GM19035 (cell line): Measurements from ENCODE around the gene C17orf75.
"Not testable (repeated sequence)": the region's sequence is repeated elsewhere in the genome, so short reads cannot be mapped to it uniquely, and the experiment has no call there.

Source experiments
- ATAC-seq: cut with Tn5 transposase; IDR thresholded peaks from one replicate; pipeline ENCODE4 v1.9.1; 2021; ENCODE audit not compliant: unreplicated experiment

C17orf75 gene, protein sequence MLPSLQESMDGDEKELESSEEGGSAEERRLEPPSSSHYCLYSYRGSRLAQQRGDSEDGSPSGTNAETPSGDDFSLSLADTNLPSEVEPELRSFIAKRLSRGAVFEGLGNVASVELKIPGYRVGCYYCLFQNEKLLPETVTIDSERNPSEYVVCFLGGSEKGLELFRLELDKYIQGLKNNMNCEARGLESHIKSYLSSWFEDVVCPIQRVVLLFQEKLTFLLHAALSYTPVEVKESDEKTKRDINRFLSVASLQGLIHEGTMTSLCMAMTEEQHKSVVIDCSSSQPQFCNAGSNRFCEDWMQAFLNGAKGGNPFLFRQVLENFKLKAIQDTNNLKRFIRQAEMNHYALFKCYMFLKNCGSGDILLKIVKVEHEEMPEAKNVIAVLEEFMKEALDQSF

DNA sequence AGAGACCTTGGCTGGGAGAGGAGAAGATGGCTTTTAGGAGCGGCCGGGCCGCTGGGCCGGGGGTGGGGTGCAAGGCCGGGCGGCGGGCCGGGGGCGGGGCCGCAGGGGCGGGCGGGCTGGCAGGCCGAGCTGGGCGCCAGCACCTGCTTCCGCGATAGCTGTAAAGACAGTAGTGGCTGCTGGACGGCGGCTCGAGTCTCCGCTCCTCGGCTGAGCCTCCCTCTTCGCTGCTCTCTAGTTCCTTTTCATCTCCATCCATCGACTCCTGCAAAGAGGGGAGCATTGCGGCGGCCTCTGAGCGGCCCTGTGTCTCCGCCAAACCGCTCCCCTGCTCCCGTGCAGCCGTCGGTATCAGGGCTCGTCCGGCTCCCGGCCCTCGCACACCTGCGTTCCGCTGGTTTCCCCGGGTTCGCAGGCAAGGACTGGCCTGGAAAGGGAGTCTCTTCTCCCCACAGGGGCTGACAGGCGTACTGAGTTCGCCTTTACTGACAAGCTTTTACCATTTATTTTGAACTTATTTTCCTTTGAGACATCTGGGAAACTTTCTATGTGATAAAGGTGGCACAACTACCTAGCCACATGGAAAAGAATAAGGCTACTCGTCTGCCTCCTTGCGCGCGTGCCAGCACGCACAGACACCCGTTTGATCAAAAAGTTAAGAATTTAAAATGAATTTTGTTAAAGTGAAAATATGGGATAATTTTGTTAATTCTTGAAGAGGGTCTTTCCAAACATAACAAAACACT, at the start of gene C17orf75:
TSS of gene C17orf75 (minus strand) at position 317 of the 746 bp plus-strand sequence. CDS start at position 283, 34 bp downstream.
- peak; percentile 81 for ATAC-seq

DNA sequence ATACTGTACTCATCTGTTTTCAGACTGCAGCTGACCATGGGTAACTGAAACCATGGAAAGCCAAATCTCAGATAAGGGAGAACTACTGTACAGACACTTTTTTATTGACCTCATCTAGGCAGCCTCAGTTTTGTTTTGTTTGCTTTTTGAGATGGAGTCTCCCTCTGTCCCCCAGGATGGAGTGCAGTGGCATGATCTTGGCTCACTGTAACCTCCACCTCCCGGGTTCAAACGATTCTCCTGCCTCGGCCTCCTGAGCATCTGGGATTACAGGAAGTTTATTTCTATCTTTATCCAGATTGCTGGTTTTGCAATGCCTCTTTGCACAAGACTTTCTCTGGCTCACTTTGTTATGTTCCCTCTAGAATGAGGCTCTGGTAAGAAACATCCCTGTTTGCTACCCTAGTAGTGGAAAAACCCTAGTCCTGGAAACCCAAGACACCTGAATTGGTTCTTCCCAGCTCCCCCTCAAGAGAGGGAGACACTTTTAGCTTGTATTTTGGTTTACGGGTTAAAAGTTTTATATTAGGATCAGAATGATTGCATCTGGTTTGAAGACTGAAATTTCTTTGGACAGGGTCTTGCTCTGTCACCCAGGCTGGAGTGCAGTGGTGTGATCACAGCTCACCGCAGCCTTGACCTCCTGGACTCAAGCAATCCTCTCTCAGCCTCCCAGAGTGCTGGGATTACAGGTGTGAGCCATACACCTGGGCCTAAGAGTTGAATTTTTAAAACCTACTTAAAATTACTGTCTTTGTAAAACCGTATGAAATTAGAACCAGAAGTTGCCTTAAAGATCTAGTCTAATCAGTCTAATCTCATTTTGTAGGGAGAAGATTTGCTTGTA, 46.9 kb upstream of the C17orf75 start:
- ATAC-seq, result no peak

DNA sequence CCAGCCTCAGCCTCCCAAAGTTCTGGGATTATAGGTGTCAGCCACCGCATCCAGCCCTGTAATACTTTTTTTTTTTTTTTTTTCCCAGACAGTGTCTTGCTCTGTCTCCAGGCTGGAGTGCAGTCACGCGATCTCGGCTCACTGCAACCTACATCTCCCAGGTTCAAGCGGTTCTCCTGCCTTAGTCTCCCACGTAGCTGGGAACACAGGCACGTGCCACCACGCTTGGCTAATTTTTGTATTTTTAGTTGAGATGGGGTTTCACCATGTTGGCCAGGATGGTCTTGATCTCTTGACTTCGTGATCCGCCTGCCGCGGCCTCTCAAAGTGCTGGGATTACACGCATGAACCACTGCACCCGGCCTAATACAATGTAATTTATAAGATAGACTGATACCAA, 46.2 kb upstream of the C17orf75 start:
- ATAC-seq, result not testable (repeated sequence)

GRCh38 chr17:32386844-32387243, 44.9 kb upstream of the C17orf75 start:
- no peak for ATAC-seq

GRCh38 chr17:32385971-32386370, 44.0 kb upstream of the C17orf75 start:
- ATAC-seq, result no peak

- no peak for ATAC-seq
Observed at GRCh38 chr17:32385121-32385520, 43.1 kb upstream of the C17orf75 start.

DNA sequence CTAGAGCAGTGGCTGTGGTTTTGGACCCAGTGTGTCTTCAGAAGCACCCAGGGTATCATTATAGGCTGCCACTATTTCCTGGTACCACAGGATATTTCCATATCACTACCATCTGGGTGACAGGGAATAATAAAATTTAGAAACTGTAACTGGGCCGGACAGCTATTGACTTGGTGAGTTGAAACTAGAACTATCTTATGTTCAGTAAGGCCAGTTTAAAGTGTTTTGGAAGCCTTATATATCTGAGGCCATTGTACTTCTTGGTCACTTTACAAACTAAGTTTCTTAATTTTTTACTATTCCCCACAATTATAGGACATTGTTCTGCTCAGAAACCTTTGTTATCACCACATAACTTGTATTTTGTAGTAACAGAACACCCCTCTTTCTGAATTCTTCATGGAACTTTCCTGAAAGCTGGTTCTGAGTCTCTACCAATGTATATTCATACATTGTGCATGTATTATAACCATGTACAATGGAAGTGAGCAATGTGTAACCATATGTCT, 42.0 kb upstream of the C17orf75 start:
- no peak for ATAC-seq

DNA sequence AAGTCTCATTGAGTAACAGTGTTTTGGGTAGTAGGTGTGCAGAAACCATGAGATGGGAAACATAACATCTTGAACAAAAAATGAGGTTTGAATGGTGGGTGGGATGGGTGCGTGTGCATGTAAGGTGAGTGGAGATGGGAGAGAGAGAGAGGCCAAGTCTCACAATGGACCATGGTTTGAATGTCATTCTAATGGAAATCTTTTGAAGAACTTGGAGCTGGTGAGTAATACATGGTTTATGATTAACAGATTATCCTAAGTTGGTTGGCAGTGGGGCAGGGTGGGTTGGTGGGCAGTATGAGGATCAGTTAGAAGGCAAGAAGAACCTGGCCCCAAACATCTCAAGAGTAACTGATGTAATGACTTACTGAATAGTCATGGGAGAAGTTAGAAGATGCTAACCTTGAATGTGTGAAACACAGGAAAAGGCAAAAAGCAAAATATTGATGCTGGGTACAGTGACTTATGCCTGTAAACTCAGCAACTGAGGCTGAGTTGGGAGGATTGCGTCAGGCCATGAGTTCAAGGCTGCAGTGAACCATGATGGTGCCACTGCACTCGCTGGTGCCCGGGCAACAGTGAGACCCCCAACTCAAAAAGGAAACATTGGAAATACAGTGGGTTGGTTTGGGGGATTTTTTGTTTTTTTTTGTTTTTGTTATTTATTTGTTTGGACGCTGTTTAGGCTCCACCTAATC, 40.7 kb upstream of the C17orf75 start:
- no peak for ATAC-seq

GRCh38 chr17:32370426-32370825, 28.5 kb upstream of the C17orf75 start:
- ATAC-seq, result no peak

DNA sequence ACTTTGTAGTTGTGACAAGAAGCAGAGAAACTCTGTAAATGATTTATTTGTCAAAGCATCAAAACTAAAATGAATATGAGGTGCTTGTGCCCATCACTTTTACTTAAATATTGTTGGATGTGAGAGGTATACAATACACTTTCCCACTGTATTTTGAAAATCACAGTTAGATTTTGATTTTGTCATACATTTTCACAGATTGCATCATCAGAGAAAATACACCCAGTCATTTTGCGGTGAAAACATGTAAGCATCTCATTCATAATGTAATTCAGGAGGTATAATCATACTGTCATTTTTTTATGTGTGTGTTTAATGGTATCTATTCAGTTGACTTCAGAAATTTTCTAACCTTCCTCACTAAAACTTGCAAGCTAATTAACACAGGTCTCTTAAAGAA, 19.3 kb upstream of the C17orf75 start:
- no peak for ATAC-seq

DNA sequence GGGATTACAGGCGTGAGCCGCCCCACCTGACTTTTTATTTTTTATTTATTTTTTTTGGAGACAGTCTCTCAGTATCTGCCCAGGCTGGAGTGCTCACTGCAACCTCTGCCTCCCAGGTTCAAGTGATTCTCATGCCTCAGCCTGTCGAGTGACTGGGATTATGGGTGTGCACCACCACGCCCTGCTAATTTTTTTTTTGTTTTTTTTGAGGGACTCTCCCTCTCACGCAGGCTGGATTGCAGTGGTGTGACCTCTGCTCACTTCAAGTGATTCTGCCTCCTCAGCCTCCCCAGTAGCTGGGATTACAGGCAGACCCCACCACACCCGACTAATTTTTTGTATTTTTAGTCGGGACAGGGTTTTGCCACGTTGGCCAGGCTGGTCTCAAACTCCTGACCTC, 15.6 kb upstream of the C17orf75 start:
- no peak for ATAC-seq

- ATAC-seq, result no peak
Observed at GRCh38 chr17:32356750-32357149, 14.8 kb upstream of the C17orf75 start.

DNA sequence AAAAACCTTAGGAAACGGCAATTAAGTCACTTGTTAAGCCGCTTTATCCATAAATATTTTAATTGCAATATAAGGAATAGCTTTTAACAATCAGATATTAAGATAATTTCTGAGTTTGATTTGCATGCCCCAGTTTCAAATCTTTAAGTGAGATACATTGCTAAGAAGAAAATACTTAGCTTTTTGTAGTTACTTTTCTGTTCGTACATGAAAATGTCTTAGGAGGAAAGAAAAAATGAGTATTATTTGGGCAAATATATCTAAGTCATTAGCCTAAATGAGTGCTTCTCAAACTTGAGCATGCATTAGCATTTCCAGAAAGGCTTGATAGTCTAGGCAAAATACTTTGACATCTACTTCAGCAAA, 14.4 kb upstream of the C17orf75 start:
- no peak for ATAC-seq

- no peak for ATAC-seq
Observed at GRCh38 chr17:32355649-32356377, 13.8 kb upstream of the C17orf75 start.

- ATAC-seq, result not testable (repeated sequence)
Observed at GRCh38 chr17:32352734-32353133, 10.8 kb upstream of the C17orf75 start.

DNA sequence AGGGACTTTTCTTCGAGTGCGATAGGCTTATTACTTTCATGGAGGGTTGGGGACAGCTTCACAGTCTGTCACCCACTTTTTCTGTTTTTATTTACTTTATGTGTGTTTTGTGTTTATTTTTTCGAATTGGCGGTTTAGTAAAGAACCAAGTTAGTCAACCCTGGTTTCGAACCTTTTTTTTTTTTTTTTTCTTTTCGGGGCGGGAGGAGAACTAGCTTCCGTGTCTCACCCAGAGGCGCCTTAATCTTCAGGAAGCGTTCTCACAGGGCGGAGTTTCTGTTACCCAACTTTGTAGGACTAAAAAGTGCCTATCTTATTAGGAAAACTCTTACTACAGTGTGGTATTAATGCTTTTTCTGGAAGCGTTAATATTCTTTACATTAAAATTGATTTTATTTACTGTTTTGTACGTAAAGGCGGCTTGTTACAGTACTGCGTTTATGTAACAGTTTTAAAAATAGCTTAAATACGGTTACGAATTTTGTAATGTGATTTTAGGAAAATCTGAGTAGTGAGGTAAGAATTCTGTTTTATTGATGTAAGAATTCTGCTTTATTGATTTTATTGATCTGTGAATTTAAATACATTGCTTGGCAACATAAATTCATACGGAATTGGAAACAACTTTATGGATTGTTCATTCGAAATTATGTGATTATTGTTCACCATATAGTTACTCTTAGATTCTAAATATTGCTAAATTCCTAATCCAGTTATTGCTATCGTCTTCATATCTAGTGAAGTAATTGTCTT, 8.9 kb upstream of the C17orf75 start:
- ATAC-seq, result peak; percentile 9

DNA sequence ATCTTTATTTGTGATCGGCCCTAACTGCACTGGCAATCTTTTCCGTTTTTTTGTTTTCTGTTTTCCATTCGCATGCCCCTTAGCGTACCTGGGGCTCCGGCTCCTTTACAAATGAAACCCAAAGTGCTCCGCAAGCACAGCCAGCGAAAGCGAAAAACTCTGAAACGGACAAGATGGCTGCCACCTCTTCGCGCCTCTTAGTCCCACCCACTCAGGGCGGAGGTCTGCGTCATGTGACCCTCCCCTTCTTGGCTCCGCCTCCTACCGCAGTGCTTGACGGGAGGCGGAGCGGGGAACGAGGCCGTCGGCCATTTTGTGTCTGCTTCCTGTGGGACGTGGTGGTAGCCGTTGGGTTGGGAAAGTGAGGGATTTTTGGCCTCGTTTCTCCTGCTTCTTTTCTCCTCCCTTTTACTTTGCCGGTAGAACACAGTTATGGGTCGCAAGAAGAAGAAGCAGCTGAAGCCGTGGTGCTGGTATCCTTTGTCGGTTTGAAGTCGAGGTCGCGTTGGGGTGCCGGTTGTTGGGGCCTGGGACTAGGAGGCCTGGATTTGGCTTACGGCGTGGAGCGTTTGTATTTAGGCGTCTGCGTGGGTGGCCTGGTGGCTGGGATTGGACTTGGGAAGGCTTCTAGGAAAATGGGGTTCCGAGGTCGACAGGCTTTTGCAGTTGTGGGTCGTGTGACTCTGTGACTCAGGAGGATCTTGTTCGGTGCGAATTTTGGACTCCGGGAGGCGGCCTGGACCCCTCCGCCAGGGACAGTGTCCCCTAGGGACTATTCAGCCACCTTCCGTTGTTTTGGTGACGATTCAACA, 8.1 kb upstream of the C17orf75 start, which contains the start of gene ZNF207:
TSS of gene ZNF207 (plus strand) at position 304 of the 812 bp plus-strand sequence. CDS start at position 433, 129 bp downstream.
- peak; percentile 92 for ATAC-seq

DNA sequence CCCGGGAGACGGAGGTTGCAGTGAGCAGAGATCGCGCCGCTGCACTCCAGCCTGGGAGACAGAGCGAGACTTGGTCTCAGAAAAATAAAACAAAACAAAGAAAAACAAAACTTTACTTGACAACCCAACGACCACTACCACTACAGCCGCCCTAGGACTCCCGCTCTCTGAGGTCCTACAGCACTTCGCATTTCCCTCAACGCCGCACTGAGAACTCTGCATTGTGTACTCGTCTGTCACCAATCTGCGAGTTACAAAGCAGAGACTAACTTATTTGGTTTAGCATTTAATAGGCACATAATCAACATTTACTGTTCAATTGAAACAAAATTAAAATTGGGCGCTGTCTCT, 7.5 kb upstream of the C17orf75 start:
- peak; percentile 13 for ATAC-seq
